Activated CD8-positive, alpha-beta memory T cell treated with anti-CD3 and anti-CD28 coated beads, Interleukin-2, amount 50 U/mL, for 1 hour (primary cell): Measurements from ENCODE around the gene USP7.
"Not testable (repeated sequence)": the region's sequence is repeated elsewhere in the genome, so short reads cannot be mapped to it uniquely, and the experiment has no call there.

Source experiments
- DNase-seq: peaks from one replicate; pipeline ENCODE4 v3.0.0-alpha.2; 2020; ENCODE audit errors: extremely low read depth

The USP7 gene

DNA sequence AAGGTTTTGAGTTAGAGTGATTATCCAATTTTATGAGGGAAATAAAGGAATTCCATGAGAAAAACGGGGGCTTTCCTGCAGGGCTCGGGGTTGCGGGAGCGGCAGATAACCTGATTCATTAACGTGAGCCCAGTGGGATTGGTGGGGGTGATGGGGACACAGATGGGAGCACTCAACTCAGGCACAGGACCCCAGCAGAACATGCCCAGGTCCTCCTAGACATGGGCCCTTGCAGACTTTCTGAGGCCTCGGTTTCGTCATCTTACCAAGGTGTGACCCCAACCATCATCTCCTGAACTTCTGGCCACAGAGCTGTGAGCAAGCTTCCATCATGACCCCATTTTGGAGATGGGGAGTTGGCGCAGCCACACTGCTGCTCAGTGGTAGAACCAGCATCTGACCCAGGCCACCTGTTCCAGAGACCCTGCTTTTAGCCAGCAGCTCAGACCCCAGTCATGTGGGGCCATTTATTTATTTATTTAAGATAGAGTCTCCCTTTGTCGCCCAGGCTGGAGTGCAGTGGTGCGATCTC, 117.2 kb downstream of the USP7 start:
- DNase-seq = no peak

DNA sequence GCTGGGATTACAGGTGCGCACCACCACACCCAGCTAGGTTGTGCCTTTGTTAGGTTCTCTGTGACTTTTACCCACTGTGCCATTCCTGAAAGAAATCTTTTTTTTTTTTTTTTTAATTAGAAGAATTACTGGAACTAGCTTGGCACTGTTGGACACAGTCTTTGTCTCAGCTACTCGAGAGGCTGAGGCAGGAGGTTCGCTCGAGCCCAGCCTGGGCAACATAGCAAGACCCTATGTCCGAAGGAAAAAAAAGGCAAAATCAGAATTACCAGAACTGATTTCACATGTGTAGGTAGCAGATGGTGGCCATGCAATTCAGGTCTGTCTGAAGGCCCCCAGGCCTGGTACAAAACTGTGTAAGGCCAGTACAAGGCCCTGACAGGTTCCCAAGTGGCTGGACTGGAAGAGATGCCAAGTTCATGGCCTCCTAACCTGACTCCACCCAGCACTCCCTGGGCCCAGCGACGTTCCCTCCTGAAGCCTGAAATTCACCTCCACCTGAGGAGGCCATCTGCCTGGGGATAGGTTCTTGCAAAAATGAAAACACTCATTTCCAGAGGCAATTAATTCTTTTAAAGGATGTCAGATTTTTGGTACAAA, 117.9 kb downstream of the USP7 start:
- no peak for DNase-seq

DNA sequence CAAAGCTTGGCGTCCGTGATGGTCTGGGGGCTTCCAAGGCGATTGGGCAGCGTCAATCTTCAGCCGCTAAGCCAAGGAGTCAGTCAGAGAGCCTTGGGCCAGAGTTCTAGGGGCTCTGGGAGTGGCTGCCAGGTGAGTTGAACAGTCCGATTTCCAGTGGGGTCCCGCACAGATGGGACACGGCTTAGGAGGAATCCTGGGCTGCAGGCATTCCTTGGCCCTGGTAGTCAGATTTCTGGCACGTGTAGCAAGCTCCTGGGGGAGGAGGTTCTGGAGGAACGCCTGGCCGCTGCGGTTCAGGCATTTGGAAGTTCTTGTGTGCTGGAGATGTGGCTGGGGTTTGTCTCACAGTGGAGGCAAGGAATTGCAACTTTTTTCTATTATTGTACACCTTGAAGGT, 120.4 kb downstream of the USP7 start:
- DNase-seq = not testable (repeated sequence)
